HG03060 (cell line): Measurements from ENCODE around the gene DTWD2.
"Not testable (repeated sequence)": the region's sequence is repeated elsewhere in the genome, so short reads cannot be mapped to it uniquely, and the experiment has no call there.

Experiments
- ATAC-seq: cut with Tn5 transposase; IDR thresholded peaks from one replicate; pipeline ENCODE4 v1.9.1; 2021; ENCODE audit warnings: low read depth, moderate number of reproducible peaks; ENCODE audit not compliant: unreplicated experiment

Gene DTWD2

DNA sequence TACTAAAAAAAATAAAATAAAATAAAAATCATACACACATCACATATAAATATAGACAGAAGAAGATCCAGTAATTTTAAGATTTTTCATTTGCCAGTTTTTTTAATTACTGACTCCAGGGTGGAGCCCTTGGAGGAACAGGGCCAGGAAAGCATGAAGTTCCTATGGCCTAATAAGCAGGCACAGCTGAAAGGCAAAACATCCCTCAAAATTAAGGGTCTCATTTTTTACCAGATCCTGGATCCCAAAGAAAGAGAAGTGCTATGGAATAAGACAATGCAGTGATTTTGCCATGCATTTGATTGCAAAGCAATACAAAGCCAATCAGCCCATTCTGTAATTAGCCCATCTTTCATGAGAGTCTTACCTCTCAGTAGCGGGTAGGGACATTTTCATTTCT is 11.3 kb upstream of the DTWD2 start:
- no peak for ATAC-seq

DNA sequence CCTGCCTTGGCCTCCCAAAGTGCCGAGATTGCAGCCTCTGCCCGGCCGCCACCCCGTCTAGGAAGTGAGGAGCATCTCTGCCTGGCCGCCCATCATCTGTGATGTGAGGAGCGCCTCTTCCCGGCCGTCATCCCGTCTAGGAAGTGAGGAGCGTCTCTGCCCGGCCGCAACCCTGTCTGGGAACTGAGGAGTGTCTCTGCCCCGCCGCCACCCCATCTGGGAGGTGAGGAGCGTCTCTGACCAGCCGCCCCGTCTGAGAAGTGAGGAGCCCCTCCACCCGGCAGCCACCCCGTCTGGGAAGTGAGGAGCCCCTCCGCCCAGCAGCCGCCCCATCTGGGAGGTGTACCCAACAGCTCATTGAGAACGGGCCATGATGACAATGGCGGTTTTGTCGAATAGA is 10.5 kb upstream of the DTWD2 start:
- ATAC-seq: not testable (repeated sequence)

DNA sequence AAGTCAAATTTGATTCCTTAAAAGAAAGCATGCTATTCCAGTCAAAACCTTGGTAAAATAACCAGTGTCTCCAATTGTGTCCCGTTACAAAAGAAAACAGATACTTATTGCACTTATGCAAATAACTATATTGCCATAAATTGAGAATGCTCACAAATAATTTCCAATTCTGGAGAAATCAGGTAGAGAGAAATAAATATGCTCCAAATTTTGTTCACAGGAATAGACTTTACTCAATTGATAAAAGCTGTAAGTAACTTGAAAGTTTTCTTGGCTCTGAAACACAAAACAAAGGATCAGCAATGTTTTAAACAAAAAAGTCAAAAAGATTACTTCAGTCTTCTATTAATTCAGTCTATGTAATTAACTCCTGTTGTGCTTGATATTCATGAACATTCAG is 7.8 kb upstream of the DTWD2 start:
- no peak for ATAC-seq

DNA sequence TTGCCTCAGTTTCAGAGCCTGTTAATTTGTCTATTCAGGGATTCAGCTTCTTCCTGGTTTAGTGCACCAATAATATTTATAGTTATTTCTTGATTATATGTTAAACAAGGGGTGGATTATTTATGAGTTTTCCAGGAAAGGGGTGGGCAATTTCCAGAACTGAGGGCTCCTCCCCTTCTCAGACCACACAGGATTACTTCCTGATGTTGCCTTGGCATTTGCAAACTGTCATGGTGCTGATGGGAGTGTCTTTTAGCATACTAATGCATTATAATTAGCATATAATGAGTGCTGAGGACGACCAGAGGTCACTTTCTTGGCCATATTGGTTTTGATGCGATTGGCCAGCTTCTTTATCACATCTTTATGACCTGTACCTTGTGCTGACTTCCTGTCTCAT is 6.2 kb upstream of the DTWD2 start:
- ATAC-seq: no peak

DNA sequence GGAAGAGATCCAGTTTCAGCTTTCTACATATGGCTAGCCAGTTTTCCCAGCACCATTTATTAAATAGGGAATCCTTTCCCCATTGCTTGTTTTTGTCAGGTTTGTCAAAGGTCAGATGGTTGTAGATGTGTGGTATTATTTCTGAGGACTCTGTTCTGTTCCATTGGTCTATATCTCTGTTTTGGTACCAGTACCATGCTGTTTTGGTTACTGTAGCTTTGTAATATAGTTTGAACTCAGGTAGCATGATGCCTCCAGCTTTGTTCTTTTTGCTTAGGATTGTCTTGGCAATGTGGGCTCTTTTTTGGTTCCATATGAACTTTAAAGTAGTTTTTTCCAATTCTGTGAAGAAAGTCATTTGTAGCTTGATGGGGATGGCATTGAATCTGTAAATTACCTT is 4.8 kb upstream of the DTWD2 start:
- ATAC-seq: not testable (repeated sequence)

DNA sequence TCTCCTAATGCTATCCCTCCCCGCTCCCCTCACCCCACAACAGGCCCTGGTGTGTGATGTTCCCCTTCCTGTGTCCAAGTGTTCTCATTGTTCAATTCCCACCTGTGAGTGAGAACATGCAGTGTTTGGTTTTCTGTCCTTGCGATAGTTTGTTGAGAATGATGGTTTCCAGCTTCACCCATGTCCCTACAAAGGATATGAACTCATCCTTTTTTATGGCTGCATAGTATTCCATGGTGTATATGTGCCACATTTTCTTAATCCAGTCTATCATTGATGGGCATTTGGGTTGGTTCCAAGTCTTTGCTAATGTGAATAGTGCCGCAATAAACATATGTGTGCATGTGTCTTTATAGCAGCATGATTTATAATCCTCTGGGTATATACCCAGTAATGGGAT is 3.7 kb upstream of the DTWD2 start:
- ATAC-seq: not testable (repeated sequence)

DNA sequence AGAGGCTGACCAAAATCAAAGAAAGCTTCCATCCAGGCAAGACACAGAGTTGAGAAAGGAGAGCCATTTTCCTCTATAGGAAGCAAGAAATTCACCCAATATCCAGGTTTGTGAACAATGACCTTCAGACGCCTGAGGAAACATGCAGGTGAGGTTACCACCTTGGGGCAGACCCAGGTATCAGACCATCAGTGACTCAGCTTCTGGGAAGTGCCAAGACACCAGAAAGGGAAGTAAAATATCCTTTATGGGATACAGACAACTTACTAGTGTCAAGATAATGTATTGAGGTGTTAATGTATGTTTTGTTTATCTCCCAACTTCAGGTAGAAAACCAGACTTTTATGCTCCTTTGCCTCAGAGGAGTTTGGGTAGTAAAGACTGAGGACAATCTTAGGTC is 2.2 kb upstream of the DTWD2 start:
- ATAC-seq: no peak

DNA sequence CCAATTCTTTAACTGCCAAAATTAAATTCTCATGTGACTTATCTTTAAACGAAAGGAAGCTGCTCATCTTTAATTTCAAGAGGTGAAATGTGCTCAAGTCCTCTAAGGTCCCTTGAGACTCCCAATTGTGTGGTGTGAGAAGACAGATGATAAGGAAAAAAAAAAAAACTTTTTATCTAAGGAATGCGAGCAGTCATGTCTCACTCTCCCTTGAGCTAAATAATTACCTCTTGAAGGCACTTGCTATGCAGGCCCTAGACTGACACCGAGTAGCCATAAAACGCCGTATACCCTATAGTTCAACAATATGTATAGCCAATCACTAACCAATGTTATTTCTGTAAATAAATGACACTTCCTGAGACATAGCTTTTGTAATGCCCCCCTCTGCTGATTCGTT is 1.5 kb upstream of the DTWD2 start:
- ATAC-seq: no peak

DNA sequence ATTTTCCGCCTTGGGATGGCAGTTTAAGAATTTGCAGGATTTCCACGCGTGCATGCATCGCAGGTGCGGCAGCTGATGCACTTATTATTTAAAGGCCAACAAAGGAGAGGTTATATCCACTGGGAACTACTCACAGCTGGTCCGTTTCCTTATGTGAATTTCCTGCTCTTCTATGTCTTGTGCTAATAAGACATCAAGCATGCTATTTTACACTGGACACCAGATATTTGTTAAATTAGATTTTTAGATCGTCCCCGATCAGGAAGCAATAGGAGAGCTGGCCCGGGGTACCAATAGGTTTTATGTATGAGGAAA is 476 bp upstream of the DTWD2 start:
- no peak for ATAC-seq

DNA sequence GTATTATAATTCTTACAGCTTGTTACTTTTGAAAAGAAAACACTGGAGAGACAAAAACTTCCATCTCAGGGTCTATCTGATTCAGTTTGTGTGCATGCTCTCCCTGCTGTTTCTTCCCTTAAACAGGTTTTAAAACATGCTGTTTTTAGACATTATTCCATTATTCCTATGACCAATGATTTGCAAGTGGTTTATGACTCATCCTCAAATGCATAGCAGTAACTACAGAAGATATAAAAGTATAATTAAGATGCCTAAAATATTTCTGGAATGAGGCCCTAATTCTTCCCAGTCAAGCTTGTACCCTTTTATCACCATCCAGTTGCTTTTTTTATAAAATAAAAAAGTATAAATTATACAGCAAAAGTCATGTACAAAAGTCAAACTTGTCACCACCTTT is 3.7 kb downstream of the DTWD2 start:
- ATAC-seq: no peak

DNA sequence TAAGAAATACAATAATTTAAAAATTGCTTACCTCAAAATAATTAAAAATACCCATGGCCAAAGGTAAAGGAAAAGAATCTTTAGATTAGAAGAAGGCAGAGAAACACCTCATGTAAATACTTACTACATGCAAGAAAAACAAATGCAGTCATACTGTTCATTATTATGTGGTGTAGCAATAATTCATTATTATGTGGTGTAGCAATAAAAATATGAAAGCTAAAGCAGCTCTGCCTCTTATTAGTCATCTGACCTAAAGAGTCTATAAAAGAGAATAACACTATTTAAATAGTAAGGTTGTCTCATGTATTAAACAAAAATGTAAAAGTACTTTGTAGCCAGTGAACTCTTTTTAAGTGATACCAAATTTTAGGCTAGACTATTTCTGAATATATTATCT is 6.6 kb downstream of the DTWD2 start:
- no peak for ATAC-seq

DNA sequence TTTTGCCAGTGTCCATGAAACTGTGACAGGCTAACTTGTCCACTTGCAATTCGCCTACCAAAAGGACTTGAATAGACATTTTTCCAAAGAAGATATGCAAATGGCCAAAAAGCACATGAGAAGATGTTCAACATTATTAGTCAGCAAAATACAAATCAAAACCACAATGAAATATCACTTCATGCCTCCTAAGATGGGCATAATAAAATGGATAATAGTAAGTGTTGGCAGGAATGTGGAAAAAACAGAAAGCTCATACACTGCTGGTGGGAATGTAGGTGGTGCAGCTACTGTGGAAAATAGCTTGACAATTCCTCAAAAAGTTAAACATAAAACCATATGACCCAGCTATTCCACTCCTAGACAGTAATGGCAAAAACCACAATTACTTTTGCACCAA is 7.9 kb downstream of the DTWD2 start:
- no peak for ATAC-seq

DNA sequence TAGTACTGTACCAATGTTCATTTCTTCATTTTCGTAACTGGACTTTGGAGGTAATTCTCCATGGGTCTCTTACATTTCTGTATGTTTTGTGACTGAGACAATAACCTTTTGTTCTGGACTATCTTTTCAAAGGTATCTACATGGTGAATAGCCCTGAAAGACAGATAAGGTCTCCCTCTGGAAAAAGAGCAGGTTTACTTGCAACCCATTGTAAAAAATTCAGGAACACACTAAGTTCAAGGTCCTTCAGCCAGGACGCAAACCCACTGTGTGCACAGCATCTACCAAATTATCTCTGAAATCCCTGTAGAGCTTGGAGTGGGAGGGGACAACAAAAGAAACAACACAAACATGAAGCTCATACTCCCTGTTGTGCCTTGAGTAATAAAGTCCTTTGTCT is 8.3 kb downstream of the DTWD2 start:
- no peak for ATAC-seq

DNA sequence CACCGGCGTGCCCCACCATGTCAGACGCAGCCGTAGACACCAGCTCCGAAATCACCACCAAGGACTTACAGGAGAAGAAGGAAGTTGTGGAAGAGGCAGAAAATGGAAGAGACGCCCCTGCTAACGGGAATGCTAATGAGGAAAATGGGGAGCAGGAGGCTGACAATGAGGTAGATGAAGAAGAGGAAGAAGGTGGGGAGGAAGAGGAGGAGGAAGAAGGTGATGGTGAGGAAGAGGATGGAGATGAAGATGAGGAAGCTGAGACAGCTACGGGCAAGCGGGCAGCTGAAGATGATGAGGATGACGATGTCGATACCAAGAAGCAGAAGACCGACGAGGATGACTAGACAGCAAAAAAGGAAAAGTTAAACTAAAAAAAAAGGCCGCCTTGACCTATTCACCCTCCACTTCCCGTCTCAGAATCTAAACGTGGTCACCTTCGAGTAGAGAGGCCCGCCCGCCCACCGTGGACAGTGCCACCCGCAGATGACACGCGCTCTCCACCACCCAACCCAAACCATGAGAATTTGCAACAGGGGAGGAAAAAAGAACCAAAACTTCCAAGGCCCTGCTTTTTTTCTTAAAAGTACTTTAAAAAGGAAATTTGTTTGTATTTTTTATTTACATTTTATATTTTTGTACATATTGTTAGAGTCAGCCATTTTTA is 14.4 kb downstream of the DTWD2 start:
- ATAC-seq: not testable (repeated sequence)

DNA sequence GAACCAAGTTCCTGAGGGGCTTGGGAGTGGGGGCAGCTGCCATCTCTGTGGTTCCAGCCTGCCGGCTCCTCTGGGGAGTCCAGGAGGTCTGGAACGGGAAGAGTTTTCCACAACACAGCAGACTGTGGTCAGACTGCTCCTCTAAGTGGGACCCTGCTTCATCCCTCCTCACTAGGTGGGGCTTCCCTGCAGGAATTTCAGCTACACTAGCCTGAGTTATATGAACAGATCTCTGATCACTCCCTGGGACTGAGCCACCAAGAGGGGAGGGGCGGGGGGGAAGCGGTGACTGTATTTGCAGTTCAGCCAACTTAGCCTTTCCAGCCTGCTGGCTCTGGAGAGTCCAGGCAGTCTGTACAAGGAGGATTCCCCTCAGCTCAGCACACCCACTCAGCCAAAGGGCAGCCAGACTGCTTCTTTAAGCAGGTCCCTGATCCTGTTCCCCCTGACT is 19.4 kb downstream of the DTWD2 start:
- no peak for ATAC-seq

DNA sequence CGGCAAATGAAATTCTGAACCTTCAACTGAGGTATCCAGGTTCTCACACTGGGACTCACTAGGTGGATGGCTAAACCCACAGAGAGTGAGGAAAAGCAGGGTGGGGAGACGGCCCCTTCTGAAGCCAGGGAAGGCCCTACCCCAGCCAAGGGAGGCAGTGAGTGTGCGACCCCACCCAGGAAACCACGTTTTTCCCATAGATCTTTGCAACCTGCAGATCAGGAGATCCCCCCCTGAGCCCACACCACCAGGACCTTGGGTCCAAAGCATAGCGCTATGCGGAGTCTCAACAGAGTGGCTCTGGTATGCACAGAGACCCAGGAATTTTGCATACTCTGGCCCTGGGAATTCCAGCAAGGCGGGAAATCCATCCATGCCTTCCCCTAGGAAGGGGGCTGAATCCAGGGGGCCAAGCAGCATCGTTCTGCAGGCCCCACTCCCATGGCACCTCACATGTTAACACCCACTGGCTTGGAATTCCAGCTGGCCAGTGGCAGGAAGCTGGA is 19.9 kb downstream of the DTWD2 start:
- ATAC-seq: no peak

DNA sequence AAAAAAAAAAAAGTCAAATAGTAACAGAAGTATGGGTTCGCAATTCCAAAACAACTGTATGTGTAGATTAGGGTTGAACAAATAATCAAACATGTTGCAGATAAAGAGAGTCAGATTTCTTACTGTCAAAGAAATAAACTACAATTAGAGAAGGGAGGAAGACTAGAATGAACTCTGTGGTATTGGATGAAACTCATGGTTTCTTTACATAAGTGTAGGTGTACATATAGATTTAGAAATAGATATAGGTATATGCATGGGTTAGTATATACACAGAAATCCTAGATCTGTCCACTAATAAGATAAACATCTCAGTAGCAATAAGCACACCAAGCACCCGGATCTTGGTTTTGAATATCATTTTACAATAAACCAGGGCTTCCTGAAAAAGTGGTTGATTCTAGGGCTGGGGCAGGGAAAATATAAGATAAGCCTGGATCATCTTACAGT is 21.3 kb downstream of the DTWD2 start:
- no peak for ATAC-seq

DNA sequence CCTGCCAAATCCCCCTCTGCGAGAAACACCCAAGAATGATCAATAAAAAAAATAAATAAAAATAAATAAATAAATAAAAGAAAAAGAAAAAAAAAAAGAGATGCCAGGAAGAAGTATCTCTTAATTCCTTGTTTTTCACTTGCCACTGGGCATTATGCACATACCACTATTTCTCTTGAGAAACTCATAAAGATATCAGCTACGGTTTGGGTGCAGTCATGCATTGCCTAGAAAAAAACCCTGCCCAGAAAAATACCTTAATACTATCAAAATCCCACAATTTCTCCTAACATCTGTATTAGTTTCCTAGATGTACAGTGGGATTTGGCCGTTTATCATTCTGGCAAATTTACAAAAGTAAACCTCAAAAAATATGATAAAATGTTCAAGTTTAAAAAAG is 22.5 kb downstream of the DTWD2 start:
- ATAC-seq: no peak

DNA sequence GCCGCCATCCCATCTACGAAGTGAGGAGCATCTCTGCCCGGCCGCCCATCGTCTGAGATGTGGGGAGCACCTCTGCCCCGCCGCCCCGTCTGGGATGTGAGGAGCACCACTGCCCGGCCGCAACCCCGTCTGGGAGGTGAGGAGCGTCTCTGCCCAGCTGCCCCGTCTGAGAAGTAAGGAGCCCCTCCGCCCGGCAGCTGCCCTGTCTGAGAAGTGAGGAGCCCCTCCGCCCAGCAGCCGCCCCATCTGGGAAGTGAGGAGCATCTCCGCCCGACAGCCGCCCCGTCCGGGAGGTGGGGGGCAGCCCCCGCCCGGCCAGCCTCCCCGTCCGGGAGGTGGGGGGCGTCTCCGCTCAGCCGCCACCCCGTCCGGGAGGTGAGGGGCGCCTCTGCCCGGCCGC is 23.4 kb downstream of the DTWD2 start:
- not testable (repeated sequence) for ATAC-seq

DNA sequence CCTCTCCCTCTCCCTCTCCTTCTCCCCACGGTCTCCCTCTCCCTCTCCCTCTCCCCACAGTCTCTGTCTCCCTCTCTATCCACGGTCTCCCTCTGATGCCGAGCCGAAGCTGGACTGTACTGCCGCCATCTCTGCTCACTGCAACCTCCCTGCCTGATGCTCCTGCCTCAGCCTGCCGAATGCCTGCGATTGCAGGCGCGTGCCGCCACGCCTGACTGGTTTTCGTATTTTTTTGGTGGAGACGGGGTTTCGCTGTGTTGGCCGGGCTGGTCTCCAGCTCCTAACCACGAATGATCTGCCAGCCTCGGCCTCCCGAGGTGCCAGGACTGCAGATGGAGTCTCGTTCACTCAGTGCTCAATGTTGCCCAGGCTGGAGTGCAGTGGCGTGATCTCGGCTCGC is 24.0 kb downstream of the DTWD2 start:
- ATAC-seq: not testable (repeated sequence)

DNA sequence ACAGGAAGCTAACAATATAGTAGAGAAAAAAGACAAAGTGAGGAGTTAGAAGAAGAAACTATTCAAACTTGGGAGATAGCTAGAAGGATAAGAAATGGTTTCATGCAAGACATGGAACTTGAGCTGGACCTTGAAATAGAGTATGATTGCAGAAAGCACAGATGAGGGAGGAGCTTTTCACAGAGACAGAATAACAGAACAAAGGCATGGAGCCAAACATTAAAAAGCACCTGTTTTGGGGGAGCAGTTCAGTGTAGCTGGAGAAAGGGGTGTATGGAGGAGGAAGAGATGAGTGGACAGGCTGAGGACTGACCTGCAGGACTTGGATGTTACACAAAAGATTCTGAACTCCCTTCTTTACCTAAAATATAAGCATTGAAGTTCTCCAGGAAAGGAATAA is 25.2 kb downstream of the DTWD2 start:
- no peak for ATAC-seq

DNA sequence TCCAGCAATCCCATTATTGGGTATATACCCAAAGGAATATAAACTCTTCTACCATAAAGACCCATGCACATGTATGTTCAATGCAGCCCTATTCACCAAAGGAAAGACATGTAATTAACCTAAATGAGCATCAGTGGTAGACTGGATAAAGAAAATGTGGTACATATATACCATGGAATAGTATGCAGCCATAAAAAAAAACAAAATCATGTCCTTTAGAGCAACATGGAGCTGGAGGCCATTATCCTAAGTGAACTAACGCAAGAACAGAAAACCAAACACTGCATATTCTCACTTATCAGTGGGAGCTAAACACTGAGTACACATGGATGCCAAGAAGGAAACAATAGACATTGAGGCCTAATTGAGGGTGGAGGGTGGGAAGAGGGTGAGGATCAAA is 27.8 kb downstream of the DTWD2 start:
- ATAC-seq: no peak

DNA sequence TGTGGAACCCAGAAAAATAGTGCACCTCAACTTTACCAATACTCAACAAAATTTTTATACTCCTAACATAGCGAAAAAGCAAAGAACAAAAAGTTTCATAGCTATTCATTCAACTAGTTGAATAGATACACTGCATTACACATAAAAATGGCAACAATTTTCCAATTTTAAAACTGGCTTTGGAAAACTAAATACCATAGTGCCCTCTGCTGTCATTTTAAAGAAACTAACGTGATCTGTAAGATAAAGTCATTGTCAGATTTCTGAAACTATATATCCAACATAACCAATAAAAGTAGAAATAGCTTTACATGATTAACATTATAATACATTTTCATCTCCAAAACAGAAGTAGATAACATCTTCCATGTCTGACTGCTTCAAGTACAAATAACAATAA is 31.6 kb downstream of the DTWD2 start:
- no peak for ATAC-seq
